H1 (cell line): Measurements from ENCODE around the gene EZH1. TPM values are rescaled to one million over a fixed set of nuclear protein-coding genes. Genes with fewer than 3 reads are reported as not detected.

Experiments used
- EZH2 ChIP-seq: fragments of 200-600 bp; sonication (generic); IDR thresholded peaks from 2 replicates; pipeline ENCODE4 v1.7.1; 2012; ENCODE audit warnings: low read depth, mild to moderate bottlenecking, moderate library complexity, low read length, inconsistent platforms; ENCODE audit not compliant: severe bottlenecking
- MAFK ChIP-seq: IDR thresholded peaks from 2 replicates; pipeline ENCODE4 v1.6.1; 2012; ENCODE audit warnings: low read depth, mild to moderate bottlenecking, improper control_type of control experiment, low read length
- ZNF274 ChIP-seq: IDR thresholded peaks from 2 replicates; pipeline ENCODE4 v1.7.0; 2012; ENCODE audit warnings: low read length, borderline replicate concordance; ENCODE audit errors: extremely low read depth
- polyA plus RNA-seq, 7 experiments: library from polyadenylated mRNA; depleted of rRNA in 3 of 7; stranded (reverse) in 5 of 7; unstranded in 2 of 7; fragments of >200 nt in 5 of 7; fragments of 200-250 nt in 2 of 7; gene quantifications; 1 replicate in 5 of 7; 2 replicates in 1 of 7; 4 replicates in 1 of 7; pipeline versions ENCODE4 v1.2.1 to v1.2.3, GENCODE V29; 2011 to 2013; ENCODE audit warnings: missing spikeins in 2 of 7, mixed read lengths in 2 of 7
- total RNA-seq: library from RNA; stranded (reverse); fragmentation: NEBNext Ultra II Directional; extraction: Animal tissue kit (Norgen Biotek cat#: 25700); gene quantifications from 2 replicates; pipeline ENCODE4 v1.2.1, GENCODE V29; 2021

EZH1 gene
- total and polyA plus RNA-seq, 2 of the 8 experiments (the other 6 are each of a cell fraction or from before 2014, with no cell fraction given), result 17.4 to 20.8 TPM

DNA sequence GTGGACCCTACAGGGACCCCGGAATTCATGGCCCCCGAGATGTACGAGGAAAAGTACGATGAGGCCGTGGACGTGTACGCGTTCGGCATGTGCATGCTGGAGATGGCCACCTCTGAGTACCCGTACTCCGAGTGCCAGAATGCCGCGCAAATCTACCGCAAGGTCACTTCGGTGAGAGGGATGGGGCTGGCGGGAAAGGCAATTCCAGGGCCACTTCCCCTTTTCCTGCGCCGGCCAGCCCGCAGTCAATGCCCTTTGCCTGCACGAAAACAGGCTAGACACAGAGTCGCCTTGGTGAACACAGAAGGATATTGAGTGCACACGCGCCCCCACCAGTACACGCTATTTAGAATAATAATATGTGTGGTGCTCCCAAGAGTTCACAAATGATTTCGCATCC, 39.6 kb upstream of the EZH1 start (continued):
- TF ChIP-seq ZNF274, result no peak
- TF ChIP-seq EZH2, result no peak
- no peak for TF ChIP-seq MAFK
